K562 (cell line): Measurements from ENCODE around the gene SERTAD1. TPM values are rescaled to one million over a fixed set of nuclear protein-coding genes. Genes with fewer than 3 reads are reported as not detected.
A peak's percentile ranks its signal among the peaks of the same experiment; 100 is the strongest.

Experiments
- CEBPG ChIP-seq, 3 experiments: fragments of 200-800 bp in 1 of 3; sonication (Bioruptor generic) in 1 of 3; sonication (generic) in 1 of 3; formaldehyde crosslinking in 1 of 3; IDR thresholded peaks in 2 of 3; conservative IDR thresholded peaks in 1 of 3; 2 replicates each; pipeline versions ENCODE4 v1.6.1 to v1.8.0; 2016 to 2022; ENCODE audit warnings: missing compliant biosample characterization in 2 of 3, missing genetic modification characterization in 2 of 3, mild to moderate bottlenecking in 1 of 3, missing genetic modification reagents in 1 of 3
- EP400 ChIP-seq: fragments of 450-650 bp; IDR thresholded peaks from 2 replicates; pipeline ENCODE4 v1.6.1; 2017; ENCODE audit warnings: antibody characterized with exemption, mild to moderate bottlenecking, moderate library complexity
- GATA2 ChIP-seq: sonication (generic); formaldehyde crosslinking; IDR thresholded peaks from 2 replicates; pipeline ENCODE4 v1.4.0; 2020; ENCODE audit warnings: mild to moderate bottlenecking, missing genetic modification reagents
- HDAC6 ChIP-seq: IDR thresholded peaks from 2 replicates; pipeline ENCODE4 v1.6.1; 2012; ENCODE audit warnings: low read depth, mild to moderate bottlenecking, control low read depth, inconsistent platforms, low read length, moderate library complexity
- HIVEP1 ChIP-seq: fragments of 250-450 bp; sonication (Bioruptor Pico); IDR thresholded peaks from 2 replicates; pipeline ENCODE4 v1.4.0; 2020; ENCODE audit warnings: mild to moderate bottlenecking
- KLF1 ChIP-seq: fragments of 450-650 bp; IDR thresholded peaks from 2 replicates; pipeline ENCODE4 v1.6.1; 2016; ENCODE audit warnings: missing genetic modification characterization, missing compliant biosample characterization
- MTA1 ChIP-seq: fragments of 450-650 bp; IDR thresholded peaks from 2 replicates; pipeline ENCODE4 v1.6.1; 2017; ENCODE audit warnings: borderline replicate concordance
- NFYB ChIP-seq: IDR thresholded peaks from 2 replicates; pipeline ENCODE4 v1.6.1; 2011; ENCODE audit warnings: mild to moderate bottlenecking, moderate library complexity; ENCODE audit not compliant: insufficient read length; ENCODE audit errors: extremely low read depth
- NR3C1 ChIP-seq: sonication (generic); formaldehyde crosslinking; IDR thresholded peaks from 2 replicates; pipeline ENCODE4 v1.8.1; 2022; ENCODE audit warnings: missing genetic modification reagents
- POLR3A ChIP-seq: IDR thresholded peaks from 2 replicates; pipeline ENCODE4 v1.6.1; 2011; ENCODE audit warnings: borderline replicate concordance, mild to moderate bottlenecking, moderate library complexity; ENCODE audit not compliant: insufficient read length, insufficient read depth; ENCODE audit errors: extremely low read depth
- PTBP1 ChIP-seq: fragments of 200-400 bp; formaldehyde crosslinking; IDR thresholded peaks from 2 replicates; pipeline ENCODE4 v1.6.1; 2017; ENCODE audit warnings: low read depth, low read length
- PTTG1 ChIP-seq: fragments of 450-650 bp; IDR thresholded peaks from 2 replicates; pipeline ENCODE4 v1.6.1; 2016; ENCODE audit warnings: low read depth, mild to moderate bottlenecking, missing genetic modification characterization, missing compliant biosample characterization
- RBM17 ChIP-seq: fragments of 200-400 bp; formaldehyde crosslinking; IDR thresholded peaks from 2 replicates; pipeline ENCODE4 v1.6.1; 2017; ENCODE audit warnings: low read depth, mild to moderate bottlenecking, low read length, borderline replicate concordance
- RBM22 ChIP-seq: fragments of 200-400 bp; formaldehyde crosslinking; IDR thresholded peaks from 2 replicates; pipeline ENCODE4 v1.6.1; 2018; ENCODE audit warnings: low read length, low read depth; ENCODE audit not compliant: poor library complexity, severe bottlenecking
- RFX7 ChIP-seq: fragments of 250-450 bp; sonication (Bioruptor Pico); IDR thresholded peaks from 2 replicates; pipeline ENCODE4 v1.5.1; 2021; ENCODE audit warnings: mild to moderate bottlenecking
- SIX5 ChIP-seq, 2 experiments: IDR thresholded peaks; 2 replicates each; pipeline ENCODE4 v1.6.1; 2011; ENCODE audit warnings: low read length in 2 of 2, borderline replicate concordance in 1 of 2, low read depth in 1 of 2, mild to moderate bottlenecking in 1 of 2, moderate library complexity in 1 of 2; ENCODE audit not compliant: insufficient read depth in 1 of 2
- SRSF1 ChIP-seq: fragments of 200-400 bp; formaldehyde crosslinking; IDR thresholded peaks from 2 replicates; pipeline ENCODE4 v1.6.1; 2017; ENCODE audit warnings: mild to moderate bottlenecking, low read depth, low read length, moderate library complexity
- SRSF3 ChIP-seq: fragments of 200-400 bp; formaldehyde crosslinking; IDR thresholded peaks from 2 replicates; pipeline ENCODE4 v1.6.1; 2016; ENCODE audit warnings: mild to moderate bottlenecking, low read length, moderate library complexity; ENCODE audit not compliant: insufficient read depth
- STAT5B ChIP-seq: fragments of 250-450 bp; sonication (Bioruptor Pico); IDR thresholded peaks from 2 replicates; pipeline ENCODE4 v1.8.0; 2021; ENCODE audit warnings: mild to moderate bottlenecking, inconsistent platforms
- TCF7L2 ChIP-seq: fragments of 150-350 bp; IDR thresholded peaks from 2 replicates; pipeline ENCODE4 v1.6.1; 2016; ENCODE audit warnings: low read depth, mild to moderate bottlenecking, low read length, moderate library complexity
- TRIM24 ChIP-seq, 2 experiments: fragments of 450-650 bp; IDR thresholded peaks; 2 replicates each; pipeline ENCODE4 v1.6.1; 2016
- ZC3H11A ChIP-seq: IDR thresholded peaks from 2 replicates; pipeline ENCODE4 v1.6.1; 2012; ENCODE audit warnings: low read depth, low read length, improper control_type of control experiment
- ZNF347 ChIP-seq: fragments of 450-650 bp; formaldehyde crosslinking; IDR thresholded peaks from 2 replicates; pipeline ENCODE4 v1.4.0; 2020; ENCODE audit warnings: low read depth, mild to moderate bottlenecking, moderate library complexity
- ZNF707 ChIP-seq: fragments of 250-450 bp; sonication (Bioruptor Pico); conservative IDR thresholded peaks from 2 replicates; pipeline ENCODE4 v1.8.0; 2022; ENCODE audit warnings: inconsistent platforms, mild to moderate bottlenecking, moderate library complexity
- polyA plus RNA-seq, 8 experiments: library from polyadenylated mRNA; depleted of rRNA in 4 of 8; stranded (reverse) in 5 of 8; unstranded in 3 of 8; fragments of >200 nt; fragmentation: Nextera tagmentation in 2 of 8; fragmentation: Illumina TruSeq in 1 of 8; extraction: Ambion mirVana in 2 of 8; extraction: Trizol in 1 of 8; gene quantifications; 2 replicates each; pipeline versions ENCODE4 v1.2.1 to v1.2.3, GENCODE V29; 2011 to 2014; ENCODE audit warnings: inconsistent platforms in 1 of 8, missing spikeins in 1 of 8
- total RNA-seq, 7 experiments: library from RNA; depleted of rRNA in 6 of 7; stranded (reverse); fragments of >200 nt in 6 of 7; fragmentation: Illumina TruSeq in 2 of 7; extraction: Trizol in 2 of 7; gene quantifications; 2 replicates each; pipeline versions ENCODE4 v1.2.1 to v1.2.3, GENCODE V29; 2011 to 2021; ENCODE audit warnings: low replicate concordance in 1 of 7
- TF ChIP-seq, protein P1 (sequence below): conservative IDR thresholded peaks from 2 replicates; pipeline ENCODE4 v1.6.1; 2011; ENCODE audit warnings: low read depth, mild to moderate bottlenecking, low read length; ENCODE audit not compliant: control insufficient read depth
- TF ChIP-seq, protein P2 (sequence below): fragments of 250-450 bp; sonication (Bioruptor Pico); IDR thresholded peaks from 2 replicates; pipeline ENCODE4 v1.8.0; 2021; ENCODE audit warnings: borderline replicate concordance, mild to moderate bottlenecking, moderate library complexity; ENCODE audit not compliant: poor library complexity, severe bottlenecking
- TF ChIP-seq, protein P3 (sequence below): fragments of 450-650 bp; formaldehyde crosslinking; IDR thresholded peaks from 2 replicates; pipeline ENCODE4 v1.4.0; 2020; ENCODE audit warnings: mild to moderate bottlenecking, moderate library complexity

The SERTAD1 gene
- total and polyA plus RNA-seq, 9 of the 15 experiments (the other 6 are each of a cell fraction or from before 2014, with no cell fraction given) = 0.15 to 8.7 (median 4.9) TPM

DNA sequence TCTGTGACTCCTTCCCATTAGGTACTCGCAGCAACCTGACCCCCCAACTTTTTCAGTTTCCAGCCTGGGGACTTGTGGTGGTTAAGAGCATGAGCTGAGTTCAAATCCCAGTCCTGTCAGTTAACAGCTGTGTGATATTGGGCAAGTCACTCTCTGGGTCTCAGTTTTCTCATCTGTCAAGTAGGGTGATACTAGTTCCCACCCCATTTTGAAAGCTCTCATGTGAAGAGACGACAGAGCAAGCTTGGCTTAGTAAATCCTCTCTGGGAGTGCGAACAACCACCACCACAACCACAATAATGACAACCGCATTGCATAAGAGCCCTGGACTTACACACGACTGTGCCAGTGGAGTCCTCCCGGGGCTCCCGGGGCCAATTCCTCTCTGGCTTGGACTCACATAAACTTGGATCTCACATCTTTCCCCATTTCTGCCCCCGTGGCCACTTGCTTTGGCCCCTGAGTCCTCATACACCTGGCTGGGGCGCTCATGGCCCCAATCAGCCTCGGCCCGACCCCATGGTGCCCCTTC, 39.3 kb upstream of the SERTAD1 start (continued):
- no peak for TF ChIP-seq ZNF347 (CRISPR knock-in tag)
- TF ChIP-seq PTBP1 = peak; percentile 88; the same call in 1 of the 2 replicates
- TF ChIP-seq NR3C1 (CRISPR knock-in tag) = no peak
- no peak for TF ChIP-seq MTA1
- TF ChIP-seq SRSF3 = no peak
- TF ChIP-seq, protein P1, sequence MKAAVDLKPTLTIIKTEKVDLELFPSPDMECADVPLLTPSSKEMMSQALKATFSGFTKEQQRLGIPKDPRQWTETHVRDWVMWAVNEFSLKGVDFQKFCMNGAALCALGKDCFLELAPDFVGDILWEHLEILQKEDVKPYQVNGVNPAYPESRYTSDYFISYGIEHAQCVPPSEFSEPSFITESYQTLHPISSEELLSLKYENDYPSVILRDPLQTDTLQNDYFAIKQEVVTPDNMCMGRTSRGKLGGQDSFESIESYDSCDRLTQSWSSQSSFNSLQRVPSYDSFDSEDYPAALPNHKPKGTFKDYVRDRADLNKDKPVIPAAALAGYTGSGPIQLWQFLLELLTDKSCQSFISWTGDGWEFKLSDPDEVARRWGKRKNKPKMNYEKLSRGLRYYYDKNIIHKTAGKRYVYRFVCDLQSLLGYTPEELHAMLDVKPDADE = no peak
- TF ChIP-seq KLF1 (tag) = no peak
- TF ChIP-seq HIVEP1 (CRISPR knock-in tag) = no peak
- TF ChIP-seq NFYB = no peak
- TF ChIP-seq POLR3A = no peak
- TF ChIP-seq RBM22 = no peak
- TF ChIP-seq HDAC6 = no peak
- TF ChIP-seq, protein P2, sequence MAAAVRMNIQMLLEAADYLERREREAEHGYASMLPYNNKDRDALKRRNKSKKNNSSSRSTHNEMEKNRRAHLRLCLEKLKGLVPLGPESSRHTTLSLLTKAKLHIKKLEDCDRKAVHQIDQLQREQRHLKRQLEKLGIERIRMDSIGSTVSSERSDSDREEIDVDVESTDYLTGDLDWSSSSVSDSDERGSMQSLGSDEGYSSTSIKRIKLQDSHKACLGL = no peak
- no peak for TF ChIP-seq SRSF1
- TF ChIP-seq CEBPG (CRISPR knock-in tag; IDR thresholded peaks at IDR 0.05) = peak; percentile 82
- peak; percentile 82 to 86 for TF ChIP-seq CEBPG (tag; conservative IDR thresholded peaks at IDR 0.05 in 1 of 2, IDR thresholded peaks at IDR 0.05 in 1 of 2)
- no peak for TF ChIP-seq TCF7L2
- TF ChIP-seq, protein P3, sequence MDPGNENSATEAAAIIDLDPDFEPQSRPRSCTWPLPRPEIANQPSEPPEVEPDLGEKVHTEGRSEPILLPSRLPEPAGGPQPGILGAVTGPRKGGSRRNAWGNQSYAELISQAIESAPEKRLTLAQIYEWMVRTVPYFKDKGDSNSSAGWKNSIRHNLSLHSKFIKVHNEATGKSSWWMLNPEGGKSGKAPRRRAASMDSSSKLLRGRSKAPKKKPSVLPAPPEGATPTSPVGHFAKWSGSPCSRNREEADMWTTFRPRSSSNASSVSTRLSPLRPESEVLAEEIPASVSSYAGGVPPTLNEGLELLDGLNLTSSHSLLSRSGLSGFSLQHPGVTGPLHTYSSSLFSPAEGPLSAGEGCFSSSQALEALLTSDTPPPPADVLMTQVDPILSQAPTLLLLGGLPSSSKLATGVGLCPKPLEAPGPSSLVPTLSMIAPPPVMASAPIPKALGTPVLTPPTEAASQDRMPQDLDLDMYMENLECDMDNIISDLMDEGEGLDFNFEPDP (CRISPR knock-in tag) = no peak
- no peak for TF ChIP-seq ZNF707 (CRISPR knock-in tag)
- TF ChIP-seq TRIM24 (IDR thresholded peaks at IDR 0.05) = no peak
- no peak for TF ChIP-seq PTTG1
- TF ChIP-seq STAT5B (CRISPR knock-in tag) = no peak
- no peak for TF ChIP-seq GATA2 (CRISPR knock-in tag)
- TF ChIP-seq RFX7 (CRISPR knock-in tag) = no peak
- no peak for TF ChIP-seq SIX5 (IDR thresholded peaks at IDR 0.05; ENCODE audit: borderline replicate concordance in 1 of 2, insufficient read depth in 1 of 2, low read depth in 1 of 2, low read length in 2 of 2)
- TF ChIP-seq ZC3H11A = no peak
- TF ChIP-seq EP400 = no peak
- TF ChIP-seq RBM17 = no peak
